Daoy (cell line): ENCODE results near the gene ASZ1. TPM values are rescaled to one million over a fixed set of nuclear protein-coding genes. Genes with fewer than 3 reads are reported as not detected.
"Not testable (repeated sequence)": the region's sequence is repeated elsewhere in the genome, so short reads cannot be mapped to it uniquely, and the experiment has no call there.

ENCODE experiments used
- DNase-seq: peaks from one replicate; pipeline ENCODE4 v3.0.0-alpha.2; 2015; ENCODE audit warnings: low read depth
- total RNA-seq: library from RNA; depleted of rRNA; stranded (reverse); fragments of >200 nt; shearing (Covaris generic); gene quantifications from 2 replicates; pipeline ENCODE4 v1.2.3, GENCODE V29; 2014; rRNA removed

ASZ1 gene, protein sequence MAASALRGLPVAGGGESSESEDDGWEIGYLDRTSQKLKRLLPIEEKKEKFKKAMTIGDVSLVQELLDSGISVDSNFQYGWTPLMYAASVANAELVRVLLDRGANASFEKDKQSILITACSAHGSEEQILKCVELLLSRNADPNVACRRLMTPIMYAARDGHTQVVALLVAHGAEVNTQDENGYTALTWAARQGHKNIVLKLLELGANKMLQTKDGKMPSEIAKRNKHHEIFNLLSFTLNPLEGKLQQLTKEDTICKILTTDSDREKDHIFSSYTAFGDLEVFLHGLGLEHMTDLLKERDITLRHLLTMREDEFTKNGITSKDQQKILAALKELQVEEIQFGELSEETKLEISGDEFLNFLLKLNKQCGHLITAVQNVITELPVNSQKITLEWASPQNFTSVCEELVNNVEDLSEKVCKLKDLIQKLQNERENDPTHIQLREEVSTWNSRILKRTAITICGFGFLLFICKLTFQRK
- not detected in 2 replicates for total RNA-seq

DNA sequence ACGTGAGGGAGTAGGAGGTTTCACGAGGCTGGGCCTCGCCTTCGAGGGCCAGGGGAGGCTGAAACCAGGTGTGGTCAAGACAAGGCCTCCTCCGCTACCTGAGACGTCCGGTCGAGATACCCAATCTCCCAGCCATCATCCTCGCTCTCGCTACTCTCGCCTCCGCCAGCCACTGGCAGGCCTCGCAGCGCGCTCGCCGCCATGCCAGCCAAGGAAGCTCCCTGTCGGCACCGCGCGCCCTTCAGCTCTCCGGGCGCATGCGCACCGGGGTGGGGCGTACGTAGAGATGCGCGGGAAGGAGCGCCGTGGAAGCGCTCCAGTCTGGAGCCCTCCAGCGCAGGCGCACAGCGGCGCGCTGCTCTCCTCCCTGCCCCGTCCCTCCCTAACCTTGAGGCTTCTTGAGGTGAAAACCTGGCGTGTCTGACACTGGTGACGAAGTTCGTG, at the start of gene ASZ1:
Gene ASZ1 (minus strand): TSS at position 236 of the 444 bp plus-strand sequence. CDS start 33 bp downstream, at position 203.
- DNase-seq, result no peak

DNA sequence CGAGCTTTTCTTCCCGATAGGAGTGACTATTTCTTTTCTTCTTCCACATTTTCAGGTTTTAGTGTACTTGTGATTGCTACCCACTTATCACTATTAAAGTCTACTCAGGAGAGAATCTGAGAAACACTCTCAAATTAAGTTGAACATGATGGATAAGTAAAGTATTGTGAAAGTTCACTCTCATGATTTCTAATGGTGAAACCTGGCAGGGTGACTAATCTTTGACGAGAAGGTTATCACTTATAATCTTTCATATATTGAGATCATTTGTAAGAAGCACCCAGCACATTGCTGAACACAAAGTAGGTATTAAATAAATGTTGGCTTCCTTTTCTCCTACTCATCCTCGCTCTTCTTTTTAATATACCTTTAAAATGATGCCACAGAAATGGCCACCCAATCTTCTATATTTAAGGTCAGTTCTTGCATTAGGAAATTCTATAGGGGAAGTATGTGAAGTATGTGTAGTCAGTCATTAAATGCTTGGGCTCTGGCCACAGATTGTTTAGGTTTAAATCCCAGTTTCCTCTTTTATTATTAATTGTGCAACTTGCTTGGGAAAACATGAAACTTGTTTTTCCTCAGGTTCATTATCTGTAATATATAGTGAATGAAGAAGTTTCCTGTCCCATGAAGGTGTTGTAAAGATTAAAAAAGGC, 49.4 kb upstream of the ASZ1 start:
- no peak for DNase-seq

DNA sequence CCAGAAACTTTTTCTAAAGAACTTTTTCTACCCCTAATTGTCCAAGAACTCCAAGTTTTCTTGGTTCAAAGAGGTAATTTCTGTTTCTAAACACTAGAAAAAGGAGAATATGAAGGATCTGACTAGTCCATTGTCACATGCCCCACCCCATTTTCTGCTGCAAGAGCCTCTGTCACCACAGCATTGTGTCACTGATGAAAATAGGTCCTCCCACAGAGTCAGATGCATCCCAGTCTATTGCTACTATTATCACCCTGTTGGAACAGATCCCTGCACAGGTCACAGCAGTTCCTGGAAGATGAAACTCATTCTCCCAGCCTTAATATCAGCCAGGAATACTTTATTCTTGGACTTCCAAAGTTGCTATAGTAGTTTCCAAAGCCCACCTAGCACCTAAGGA, 45.0 kb upstream of the ASZ1 start:
- no peak for DNase-seq

DNA sequence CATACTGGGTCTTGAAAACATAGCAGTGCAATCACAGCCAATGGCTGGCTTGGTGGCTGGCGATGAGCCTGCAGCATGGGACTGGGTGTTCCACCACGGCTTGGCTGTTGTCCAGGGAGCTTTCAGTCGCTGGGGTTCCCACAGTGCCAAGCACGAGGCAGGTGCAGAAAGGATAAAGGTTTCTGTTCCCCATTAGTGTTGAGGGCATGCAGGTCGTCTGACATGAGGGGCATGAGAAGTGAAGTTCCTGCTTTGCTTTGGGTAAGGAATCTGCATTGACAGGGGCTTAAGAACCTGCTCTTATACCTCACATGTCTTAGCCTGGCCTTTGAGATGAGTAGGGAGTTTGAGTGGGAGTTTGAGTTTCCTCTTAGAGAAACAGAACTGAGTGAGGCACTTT, 43.5 kb upstream of the ASZ1 start:
- DNase-seq, result no peak

DNA sequence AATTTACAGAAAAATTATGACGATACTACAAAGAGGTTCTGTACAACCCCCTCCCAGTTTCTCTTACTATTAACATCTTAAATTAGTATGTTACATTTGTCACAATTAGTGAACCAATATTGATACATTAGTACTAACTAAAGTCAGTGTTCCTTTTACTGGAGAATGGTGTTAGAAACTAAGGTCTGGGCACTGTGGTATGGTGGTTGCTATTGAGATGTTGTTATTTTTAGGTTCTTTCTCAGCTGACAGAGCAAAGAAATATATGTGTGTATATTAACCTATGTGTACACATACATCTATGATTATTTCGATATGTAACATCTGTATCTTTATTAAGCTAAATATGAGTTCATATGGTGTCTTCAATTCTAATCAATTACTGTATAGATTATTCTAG, 40.9 kb upstream of the ASZ1 start:
- no peak for DNase-seq

DNA sequence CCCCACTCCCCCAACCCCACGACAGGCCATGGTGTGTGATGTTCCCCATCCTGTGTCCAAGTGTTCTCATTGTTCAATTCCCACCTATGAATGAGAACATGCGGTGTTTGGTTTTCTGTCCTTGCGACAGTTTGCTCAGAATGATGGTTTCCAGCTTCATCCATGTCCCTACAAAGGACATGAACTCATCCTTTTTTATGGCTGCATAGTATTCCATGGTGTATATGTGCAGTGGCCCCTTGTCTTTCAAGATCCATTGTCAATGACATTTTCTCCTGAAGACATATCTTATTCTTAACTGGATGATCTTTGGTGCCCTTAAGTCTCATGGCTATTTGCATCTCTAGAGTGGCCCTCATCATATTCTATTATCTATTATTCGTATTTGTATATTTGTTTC, 33.5 kb upstream of the ASZ1 start:
- DNase-seq, result not testable (repeated sequence)

DNA sequence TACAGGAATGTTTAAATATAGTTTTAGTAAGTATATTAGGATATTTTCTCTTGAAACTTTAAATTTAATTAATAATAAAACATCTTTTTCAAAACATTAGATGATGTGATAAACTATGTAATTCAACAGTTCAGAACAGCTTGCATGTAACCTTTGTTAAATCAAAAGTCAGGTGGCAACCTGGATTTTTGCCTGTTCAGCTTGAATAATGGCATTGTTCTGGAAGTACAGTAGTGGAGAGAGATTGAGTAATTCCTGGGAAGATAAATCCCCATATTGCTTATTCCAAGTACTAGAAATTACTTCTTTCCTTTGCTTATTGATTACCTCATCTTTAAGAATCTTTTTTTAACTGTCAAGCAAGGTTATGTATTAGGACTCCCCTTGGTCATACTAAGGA, 32.4 kb upstream of the ASZ1 start:
- no peak for DNase-seq

DNA sequence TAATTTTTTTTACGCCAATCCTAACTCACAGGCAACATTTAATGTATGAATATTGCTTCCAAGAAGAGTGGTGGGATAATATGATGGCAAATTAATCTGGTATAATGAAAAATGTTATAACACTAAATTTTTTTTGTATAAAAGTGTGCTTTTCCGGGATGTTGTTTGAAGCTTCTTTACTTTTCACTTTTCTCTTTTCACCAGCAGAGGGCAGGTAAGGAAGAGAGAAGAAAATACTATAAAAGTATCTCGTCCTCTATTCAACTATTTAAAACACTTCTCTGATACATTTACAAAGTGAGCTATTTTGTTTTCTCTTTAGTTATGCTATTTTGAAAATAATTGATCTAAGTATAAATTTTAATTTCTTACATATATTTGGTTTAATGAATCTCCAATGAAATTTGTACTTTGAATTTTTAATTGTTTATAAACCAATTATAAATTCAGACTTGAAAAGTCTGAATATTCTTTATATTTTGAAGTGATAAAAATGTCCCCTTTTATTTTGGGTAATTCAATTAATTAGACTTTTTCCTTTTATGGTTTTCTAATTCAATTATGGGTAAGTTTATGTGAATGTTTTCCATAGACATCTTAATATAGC, 31.8 kb upstream of the ASZ1 start:
- DNase-seq, result no peak

DNA sequence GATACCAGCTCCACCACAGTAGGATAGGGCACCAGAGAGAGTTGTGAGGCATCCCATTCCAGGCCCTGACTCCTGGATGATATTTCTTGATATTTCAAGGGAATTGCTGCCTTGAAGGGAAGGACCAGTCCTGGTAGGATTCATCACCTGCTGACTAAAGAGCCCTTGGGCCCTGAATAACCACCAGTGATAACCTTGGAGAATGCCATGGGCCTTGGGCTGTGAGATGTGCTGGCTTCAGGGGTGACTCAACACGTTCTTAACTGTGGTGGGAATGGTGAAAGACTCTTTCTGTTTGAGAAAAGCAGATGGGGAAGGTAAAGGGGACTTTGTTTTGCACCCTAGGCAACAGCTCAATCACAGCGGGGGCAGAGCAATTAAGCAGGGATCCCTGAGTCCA, 21.4 kb upstream of the ASZ1 start:
- peak; percentile 6 for DNase-seq

DNA sequence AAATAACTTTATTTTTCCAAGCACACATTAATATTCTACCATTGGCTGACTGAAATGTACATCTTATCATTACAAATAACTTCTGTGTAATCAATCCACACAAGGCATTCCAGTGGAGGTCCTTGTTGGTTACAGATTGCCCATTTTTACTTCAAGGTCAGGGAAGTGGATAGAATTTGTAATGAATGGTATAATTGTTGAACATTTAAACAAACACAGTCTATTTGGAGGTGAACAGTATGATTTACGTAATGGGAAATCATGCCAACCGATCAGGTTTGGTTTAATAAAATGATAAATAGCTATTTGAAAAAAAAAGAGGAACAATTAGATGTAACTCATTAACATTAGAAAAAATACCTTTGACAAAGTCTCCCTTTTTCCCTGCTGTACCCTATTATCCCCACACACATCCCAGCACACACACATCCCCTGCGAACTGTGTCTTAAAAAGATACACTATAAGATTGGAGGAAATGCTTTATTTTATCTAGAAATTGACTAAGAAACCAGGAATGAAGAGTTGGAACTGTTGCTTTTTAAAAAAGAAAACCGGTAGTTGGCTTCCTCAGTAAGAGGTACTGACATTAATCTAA, 19.0 kb upstream of the ASZ1 start:
- DNase-seq, result no peak

DNA sequence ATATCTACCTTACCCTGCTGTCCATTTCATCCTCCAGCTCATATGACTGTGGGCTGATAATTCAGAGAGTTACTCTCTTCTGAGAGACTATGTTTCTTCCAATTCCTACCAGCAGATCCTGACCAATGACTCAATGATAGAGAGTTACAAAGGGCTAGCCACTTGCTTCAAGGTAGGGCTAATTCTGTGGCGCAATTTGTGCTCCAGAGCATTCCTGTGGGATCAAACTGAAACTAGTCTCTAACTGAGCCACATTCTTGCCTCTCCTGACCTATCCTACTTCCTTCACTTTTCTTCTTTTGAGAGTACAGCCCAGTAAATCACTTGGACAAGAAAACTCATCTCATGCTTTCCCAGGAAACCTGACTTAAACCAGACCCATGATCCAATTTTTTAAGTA, 17.9 kb upstream of the ASZ1 start:
- peak; percentile 29 for DNase-seq

DNA sequence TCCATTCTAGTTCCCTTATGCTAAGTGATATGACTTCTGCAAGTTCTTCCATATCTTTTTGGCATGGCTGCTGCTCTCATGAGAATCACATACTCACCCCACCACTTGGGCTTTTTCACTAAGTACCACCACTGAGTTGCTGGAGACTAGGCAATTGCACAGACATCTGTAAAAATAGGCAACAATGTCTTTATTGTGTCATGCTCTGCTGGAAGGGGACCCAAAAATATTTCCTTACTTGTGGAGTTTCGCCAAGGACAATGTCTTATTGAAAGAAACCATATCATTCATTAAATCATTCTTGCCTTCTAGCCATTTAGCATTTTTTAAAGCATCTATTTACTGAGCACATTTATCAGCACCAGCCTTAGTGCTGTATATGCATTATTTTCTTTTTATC, 17.4 kb upstream of the ASZ1 start:
- no peak for DNase-seq

DNA sequence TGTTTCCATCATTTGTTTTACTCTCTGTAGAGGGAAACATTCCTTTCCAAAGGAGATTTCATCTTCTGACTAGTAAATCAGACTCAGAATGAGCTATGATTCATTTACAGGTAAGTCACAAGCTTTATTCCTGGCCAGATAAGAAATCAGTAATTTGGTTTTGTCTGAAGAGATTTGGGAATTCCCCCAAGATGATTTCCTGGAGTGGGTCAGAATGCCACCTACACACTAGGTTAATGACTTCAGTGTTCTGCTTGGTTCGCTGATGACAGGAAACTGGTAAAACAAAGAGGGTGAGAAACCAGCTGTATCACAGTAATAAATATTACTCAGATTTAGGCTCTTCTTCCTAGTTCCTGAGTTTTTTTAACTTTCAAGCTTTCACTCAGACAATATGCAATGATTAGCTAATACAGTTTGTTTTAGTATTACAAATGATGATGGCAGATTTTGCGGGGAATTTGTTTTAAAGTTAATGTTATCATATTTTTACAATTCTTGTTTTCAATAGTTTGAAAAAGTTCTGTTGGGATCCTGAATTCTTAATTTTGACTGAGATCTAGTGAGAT, 8.3 kb upstream of the ASZ1 start:
- DNase-seq, result peak; percentile 72

DNA sequence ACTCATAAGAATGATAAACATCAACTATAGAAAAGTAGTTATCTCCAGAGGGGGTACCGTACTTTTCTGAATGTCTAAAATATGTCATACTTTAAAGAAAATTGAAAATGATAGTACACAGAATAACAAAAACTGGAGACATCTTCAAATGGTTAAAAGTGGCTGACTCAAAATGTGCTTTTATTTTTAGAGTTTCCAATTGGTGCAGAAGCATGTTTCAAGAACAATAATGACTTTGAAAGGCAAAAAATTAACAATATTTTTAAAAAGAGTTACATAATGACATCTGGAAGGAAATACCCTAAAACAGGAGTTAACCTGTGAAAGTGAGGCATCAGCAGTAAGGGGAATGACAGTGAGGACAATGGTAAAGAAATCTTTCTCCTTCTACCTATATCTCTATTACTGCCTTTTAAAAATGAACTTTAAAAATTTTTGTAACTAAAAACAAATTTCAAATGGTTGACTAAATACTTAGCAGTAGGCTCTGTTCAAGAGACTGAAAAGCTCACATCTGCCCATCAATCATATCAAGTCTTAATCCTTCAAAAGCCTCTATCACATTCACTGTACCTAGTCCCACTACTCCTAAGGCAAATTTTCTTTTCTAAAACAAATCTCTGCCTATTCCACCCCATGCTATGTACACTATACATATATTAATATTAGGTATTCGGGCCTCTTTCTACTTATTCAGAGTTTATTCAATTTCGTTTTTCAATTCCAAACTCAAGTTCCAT, 3.0 kb downstream of the ASZ1 start:
- no peak for DNase-seq

DNA sequence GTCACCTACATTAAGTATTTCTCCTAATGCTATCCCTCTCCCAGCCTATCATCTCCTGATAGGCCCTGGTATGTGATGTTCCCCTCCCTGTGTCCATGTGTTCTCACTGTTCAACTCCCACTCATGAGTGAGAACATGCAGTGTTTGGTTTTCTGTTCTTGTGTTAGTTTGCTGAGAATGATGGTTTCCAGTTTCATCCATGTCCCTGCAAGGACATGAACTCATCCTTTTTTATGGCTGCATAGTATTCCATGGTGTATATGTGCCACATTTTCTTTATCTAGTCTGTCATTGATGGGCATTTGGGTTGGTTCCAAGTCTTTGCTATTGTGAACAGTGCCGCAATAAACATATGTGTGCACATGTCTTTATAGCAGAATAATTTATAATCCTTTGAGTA, 12.7 kb downstream of the ASZ1 start:
- not testable (repeated sequence) for DNase-seq

DNA sequence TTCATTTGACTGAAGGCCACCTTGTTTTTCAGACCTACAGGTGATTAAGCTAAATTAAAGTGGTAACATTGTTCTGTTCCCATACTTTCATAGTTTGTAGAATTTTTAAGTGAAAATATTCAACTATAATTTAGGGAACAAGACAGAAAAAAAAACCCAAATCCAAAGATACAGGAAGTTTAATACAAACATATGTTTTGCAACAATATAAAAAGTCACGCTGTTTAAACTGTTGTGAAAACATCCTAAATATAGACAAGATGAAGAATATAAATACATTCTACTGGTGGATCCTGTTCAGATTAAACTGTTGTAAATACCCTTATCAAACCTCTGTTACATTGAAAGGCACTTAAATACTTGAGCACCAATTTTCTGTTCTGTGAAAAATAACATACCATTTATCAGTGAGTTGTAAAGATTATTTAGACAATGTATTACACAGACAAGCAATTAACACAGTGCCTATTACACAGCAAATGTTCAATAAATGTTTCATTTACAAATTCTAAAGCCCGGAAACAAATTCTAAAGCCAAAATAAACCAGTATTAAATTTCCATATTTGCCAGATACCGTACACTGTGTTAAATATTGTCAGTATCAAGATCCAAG, 14.2 kb downstream of the ASZ1 start:
- no peak for DNase-seq

DNA sequence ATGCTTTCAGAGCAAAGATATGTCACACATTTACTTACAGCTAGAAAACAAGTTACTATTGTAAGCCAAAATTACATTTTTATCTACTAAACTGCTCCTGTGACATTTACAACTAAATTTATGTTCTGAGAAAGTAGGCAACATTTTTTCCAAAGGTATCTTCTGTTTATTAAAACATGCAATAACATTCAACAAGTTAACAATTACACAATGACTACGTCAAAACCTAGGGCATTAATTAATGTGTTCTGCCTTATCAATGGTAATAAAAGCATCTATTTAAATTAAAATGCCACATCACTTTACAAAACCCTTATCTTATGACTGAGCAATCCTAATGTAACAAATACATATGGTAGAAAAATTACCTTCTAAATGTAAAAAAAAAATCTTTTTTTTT, 14.9 kb downstream of the ASZ1 start:
- no peak for DNase-seq

DNA sequence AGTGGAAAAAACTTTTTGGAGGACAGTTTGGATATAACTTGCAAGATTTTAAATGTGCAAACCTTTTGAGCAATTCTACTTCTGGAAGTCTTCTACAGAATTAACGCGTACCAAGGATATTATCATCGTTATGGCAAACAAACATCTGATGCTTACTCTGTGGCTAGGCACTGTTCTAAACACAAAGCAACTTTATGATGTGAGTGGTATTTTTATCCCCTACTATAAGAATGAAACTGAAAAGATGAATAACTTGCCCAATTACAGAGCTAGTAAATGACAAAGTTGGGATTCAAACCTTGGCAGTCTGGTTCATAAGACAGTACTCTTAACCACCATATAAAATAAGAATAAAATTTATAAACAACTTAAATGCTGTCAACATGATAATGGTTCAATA, 15.8 kb downstream of the ASZ1 start:
- no peak for DNase-seq

DNA sequence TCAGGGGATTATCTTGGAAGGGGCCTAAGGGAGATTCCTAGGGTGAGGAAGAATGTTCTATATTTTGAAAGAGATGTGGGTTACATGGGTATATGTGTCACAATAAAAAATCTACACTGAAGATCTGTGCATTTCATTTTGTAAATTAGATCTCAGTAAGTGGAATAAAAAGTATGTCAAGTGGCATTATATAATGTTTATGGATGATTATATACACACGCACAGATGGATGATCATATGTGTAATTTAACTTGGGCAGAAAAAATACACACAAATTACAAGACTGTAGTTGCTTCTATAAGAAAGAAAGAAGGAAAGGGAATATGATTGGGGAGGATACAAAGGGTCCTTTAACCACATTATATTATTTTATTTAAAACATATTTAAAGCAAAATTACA, 18.5 kb downstream of the ASZ1 start:
- DNase-seq, result no peak

DNA sequence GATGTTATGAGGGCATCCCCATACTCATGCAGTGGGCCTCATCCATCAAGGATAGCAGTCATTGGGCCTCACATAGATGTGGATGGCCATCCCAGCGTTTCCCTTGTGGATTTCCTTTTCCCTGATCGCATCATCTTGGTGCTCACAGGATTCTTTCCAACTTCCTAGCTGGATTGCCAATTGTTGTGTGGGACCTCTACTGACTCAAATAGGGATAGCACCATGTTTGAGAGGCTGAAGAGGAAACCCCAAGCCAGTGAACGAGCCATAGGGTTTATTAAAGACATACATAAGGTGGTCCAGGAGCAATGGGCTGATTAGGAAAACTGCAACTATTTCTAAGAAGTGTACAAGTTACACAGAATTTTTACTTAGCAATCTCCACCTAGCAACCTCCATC, 21.8 kb downstream of the ASZ1 start:
- no peak for DNase-seq

DNA sequence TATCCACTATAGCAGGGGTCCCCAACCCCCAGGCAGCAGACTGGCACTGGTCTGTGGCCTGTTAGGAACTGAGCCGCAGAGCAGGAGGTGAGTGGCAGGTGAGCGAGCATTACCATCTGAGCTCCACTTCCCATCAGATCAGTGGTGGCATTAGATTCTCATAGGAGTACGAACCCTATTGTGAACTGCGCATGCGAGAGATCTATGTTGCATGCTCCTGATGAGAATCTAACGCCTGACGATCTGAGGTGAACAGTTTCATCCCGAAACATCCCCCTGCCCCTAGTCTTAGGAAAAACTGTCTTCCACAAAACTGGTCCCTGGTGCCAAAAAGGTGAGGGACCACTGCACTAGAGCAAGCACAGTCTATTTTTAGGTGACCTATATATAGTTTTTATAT, 23.6 kb downstream of the ASZ1 start:
- no peak for DNase-seq
